ENCODE data around the gene OR6C76.
A peak's percentile ranks its signal among the peaks of the same experiment; 100 is the strongest.
"Not testable (repeated sequence)": the region's sequence is repeated elsewhere in the genome, so short reads cannot be mapped to it uniquely, and the experiment has no call there.

Gene OR6C76

GRCh38 chr12:55425954-55426353, at the start of gene OR6C76:
Gene OR6C76, plus strand, starts transcription at chr12:55426254. Its CDS starts 0 bp downstream, at chr12:55426254.
- H3K9ac ChIP-seq (ENCODE audit: low read length) = no peak within 1 kb of the TSS
- H3K36me3 ChIP-seq (ENCODE audit: control insufficient read depth, insufficient read depth, low read length) = no peaks in the 10 kb centered on the region
- H3K4me1 ChIP-seq (ENCODE audit: control insufficient read depth, insufficient read depth, low read length) = peaks cover 20% of the 10 kb centered on the region
- H3K27ac ChIP-seq (ENCODE audit: low read depth, low read length) = no peak within 1 kb of the TSS
- H3K27me3 ChIP-seq (ENCODE audit: control insufficient read depth, insufficient read depth, low read length) = no peaks in the 10 kb centered on the region
- no peak within 1 kb of the TSS for H3K4me3 ChIP-seq (ENCODE audit: low read depth, low read length)
- no peaks in the 10 kb centered on the region for H3K9me3 ChIP-seq (ENCODE audit: control insufficient read depth, insufficient read depth, low read depth, low read length)

DNA sequence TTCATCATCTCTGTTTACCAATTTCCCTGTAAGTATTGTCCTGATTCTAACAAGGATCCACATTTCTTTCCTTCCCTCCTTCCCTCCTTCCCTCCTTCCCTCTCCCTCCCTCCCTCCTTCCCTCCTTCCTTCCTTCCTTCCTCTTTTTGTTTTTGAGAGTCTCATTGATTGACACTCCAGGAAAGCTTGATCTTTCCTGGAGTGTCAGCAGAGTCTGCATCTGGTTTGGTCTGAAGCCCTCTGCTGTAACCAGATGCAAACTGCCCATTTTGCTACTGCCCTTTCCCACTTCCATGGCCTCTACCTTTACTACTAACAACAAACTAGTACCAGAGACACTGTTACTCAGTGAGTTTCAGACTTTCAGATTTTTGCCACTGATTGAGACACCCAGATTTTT, 40.2 kb upstream of the OR6C76 start:
- Histone ChIP-seq H3K4me3 (ENCODE audit: low read depth, low read length) (no peak overlapping the region), H3K27me3 (ENCODE audit: control insufficient read depth, insufficient read depth, low read length) (no peaks in the 10 kb centered on the region), H3K9me3 (ENCODE audit: control insufficient read depth, insufficient read depth, low read depth, low read length) (no peaks in the 10 kb centered on the region), H3K9ac (ENCODE audit: low read length) (no peak overlapping the region), H3K36me3 (ENCODE audit: control insufficient read depth, insufficient read depth, low read length) (no peaks in the 10 kb centered on the region), H3K4me1 (ENCODE audit: control insufficient read depth, insufficient read depth, low read length) (peaks cover 10% of the 10 kb centered on the region; the same call in 1 of the 2 replicates), H3K27ac (ENCODE audit: low read depth, low read length) (no peak overlapping the region)

DNA sequence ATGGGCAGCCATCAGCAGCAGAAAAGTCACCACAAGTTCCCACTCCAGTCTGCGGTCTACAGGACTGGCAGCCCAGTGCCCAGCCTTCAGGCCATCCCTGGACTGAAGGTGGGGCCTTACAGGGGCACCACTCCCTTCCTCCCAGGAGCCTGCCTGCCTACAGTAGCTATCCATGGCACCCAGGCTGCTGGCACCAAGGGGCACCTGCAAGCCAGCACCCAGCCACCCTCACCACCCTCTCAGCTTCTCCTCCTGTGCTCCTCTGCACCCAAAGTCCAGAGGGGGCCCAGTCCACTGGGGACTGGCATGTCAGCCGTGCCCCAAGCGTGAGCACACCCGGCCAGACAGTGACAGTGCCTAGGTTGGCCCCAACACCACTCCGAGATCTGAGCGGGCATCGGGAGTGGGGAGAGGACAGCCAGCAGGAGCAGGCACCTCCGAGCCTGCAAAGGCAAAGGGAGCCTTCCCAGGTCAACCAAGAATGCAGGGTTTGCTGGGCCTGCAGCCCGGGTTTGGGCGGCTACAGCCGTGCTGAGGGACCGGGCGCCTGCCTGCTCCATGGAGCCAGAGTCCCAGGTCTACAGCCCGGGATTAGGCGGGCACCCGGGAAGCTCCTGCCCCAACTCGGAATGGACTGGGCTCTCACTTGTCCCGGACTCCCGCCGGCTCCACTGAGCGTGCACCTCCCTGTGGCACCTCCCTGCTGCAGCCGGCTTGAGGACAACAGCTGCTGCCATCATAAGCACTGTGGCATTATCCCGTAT, 33.8 kb upstream of the OR6C76 start:
- Histone ChIP-seq H3K36me3 (ENCODE audit: control insufficient read depth, insufficient read depth, low read length) (no peaks in the 10 kb centered on the region), H3K9ac (ENCODE audit: low read length) (no peak overlapping the region), H3K27ac (ENCODE audit: low read depth, low read length) (no peak overlapping the region), H3K4me1 (ENCODE audit: control insufficient read depth, insufficient read depth, low read length) (no peaks in the 10 kb centered on the region), H3K4me3 (ENCODE audit: low read depth, low read length) (no peak overlapping the region), H3K27me3 (ENCODE audit: control insufficient read depth, insufficient read depth, low read length) (no peaks in the 10 kb centered on the region), H3K9me3 (ENCODE audit: control insufficient read depth, insufficient read depth, low read depth, low read length) (peaks cover 4% of the 10 kb centered on the region; the same call in 1 of the 2 replicates)

DNA sequence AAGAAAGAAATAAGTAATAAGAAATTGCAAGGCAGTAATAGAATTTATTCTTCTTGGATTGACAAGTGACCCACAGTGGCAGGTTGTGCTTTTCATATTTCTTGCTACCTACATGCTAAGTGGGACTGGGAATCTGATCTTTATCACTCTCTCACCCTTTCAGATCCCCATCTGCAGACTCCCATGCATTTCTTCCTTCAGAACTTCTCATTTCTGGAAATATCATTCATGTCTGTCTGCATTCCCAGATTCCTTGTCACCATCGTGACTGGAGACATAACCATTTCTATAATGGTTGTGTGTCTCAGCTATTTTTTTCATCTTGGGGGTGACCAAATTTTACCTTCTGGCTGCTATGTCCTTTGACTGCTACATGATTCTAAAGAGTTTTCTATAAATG, 29.7 kb upstream of the OR6C76 start:
- Histone ChIP-seq H3K4me3 (ENCODE audit: low read depth, low read length) (no peak overlapping the region), H3K9ac (ENCODE audit: low read length) (no peak overlapping the region), H3K4me1 (ENCODE audit: control insufficient read depth, insufficient read depth, low read length) (no peaks in the 10 kb centered on the region), H3K9me3 (ENCODE audit: control insufficient read depth, insufficient read depth, low read depth, low read length) (peaks cover 4% of the 10 kb centered on the region; the same call in 1 of the 2 replicates), H3K27me3 (ENCODE audit: control insufficient read depth, insufficient read depth, low read length) (no peaks in the 10 kb centered on the region), H3K27ac (ENCODE audit: low read depth, low read length) (no peak overlapping the region), H3K36me3 (ENCODE audit: control insufficient read depth, insufficient read depth, low read length) (no peaks in the 10 kb centered on the region)

DNA sequence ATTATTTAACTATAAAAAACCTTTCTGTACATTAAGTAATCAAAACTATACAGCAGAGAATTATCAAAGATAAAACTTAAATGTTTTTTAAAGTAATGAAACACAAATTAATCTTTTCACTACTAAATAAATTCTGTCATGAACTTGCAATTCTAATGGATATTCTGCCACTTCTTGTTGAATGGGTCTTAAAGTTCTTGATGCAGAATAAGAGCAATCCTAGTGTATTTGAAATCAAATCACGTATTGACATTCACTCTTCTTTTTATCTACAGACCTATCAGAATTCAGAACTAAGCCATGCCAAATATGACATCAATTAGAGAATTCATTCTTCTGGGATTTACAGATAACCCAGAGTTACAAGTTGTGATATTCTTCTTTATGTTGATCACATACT, 25.8 kb upstream of the OR6C76 start, which contains the start of gene OR6C65:
Gene OR6C65, plus strand, starts transcription at position 301 of the 400 bp plus-strand sequence. Its CDS starts 0 bp downstream, at position 301.
- H3K4me1 ChIP-seq (ENCODE audit: control insufficient read depth, insufficient read depth, low read length) = no peaks in the 10 kb centered on the region

GRCh38 chr12:55407866-55408265, 18.2 kb upstream of the OR6C76 start:
- Histone ChIP-seq H3K27me3 (ENCODE audit: control insufficient read depth, insufficient read depth, low read length) (no peaks in the 10 kb centered on the region), H3K9ac (ENCODE audit: low read length) (no peak overlapping the region), H3K9me3 (ENCODE audit: control insufficient read depth, insufficient read depth, low read depth, low read length) (peaks cover 7% of the 10 kb centered on the region; the same call in 1 of the 2 replicates), H3K36me3 (ENCODE audit: control insufficient read depth, insufficient read depth, low read length) (no peaks in the 10 kb centered on the region), H3K4me1 (ENCODE audit: control insufficient read depth, insufficient read depth, low read length) (no peaks in the 10 kb centered on the region), H3K4me3 (ENCODE audit: low read depth, low read length) (no peak overlapping the region), H3K27ac (ENCODE audit: low read depth, low read length) (no peak overlapping the region)

More for the DNA sequence above, 25.8 kb upstream of the OR6C76 start, which contains the start of gene OR6C65:
- H3K9me3 ChIP-seq (ENCODE audit: control insufficient read depth, insufficient read depth, low read depth, low read length) = no peaks in the 10 kb centered on the region
- H3K36me3 ChIP-seq (ENCODE audit: control insufficient read depth, insufficient read depth, low read length) = no peaks in the 10 kb centered on the region
- H3K27me3 ChIP-seq (ENCODE audit: control insufficient read depth, insufficient read depth, low read length) = no peaks in the 10 kb centered on the region
- no peak within 1 kb of the TSS for H3K4me3 ChIP-seq (ENCODE audit: low read depth, low read length)
- no peak within 1 kb of the TSS for H3K9ac ChIP-seq (ENCODE audit: low read length)
- no peak within 1 kb of the TSS for H3K27ac ChIP-seq (ENCODE audit: low read depth, low read length)

- H3K4me1 ChIP-seq (ENCODE audit: control insufficient read depth, insufficient read depth, low read length); H3K36me3 ChIP-seq (ENCODE audit: control insufficient read depth, insufficient read depth, low read length); H3K27ac ChIP-seq (ENCODE audit: low read depth, low read length); H3K27me3 ChIP-seq (ENCODE audit: control insufficient read depth, insufficient read depth, low read length); H3K9ac ChIP-seq (ENCODE audit: low read length); H3K9me3 ChIP-seq (ENCODE audit: control insufficient read depth, insufficient read depth, low read depth, low read length); H3K4me3 ChIP-seq (ENCODE audit: low read depth, low read length): not testable (repeated sequence)
Observed at GRCh38 chr12:55409133-55409532, 16.9 kb upstream of the OR6C76 start.

DNA sequence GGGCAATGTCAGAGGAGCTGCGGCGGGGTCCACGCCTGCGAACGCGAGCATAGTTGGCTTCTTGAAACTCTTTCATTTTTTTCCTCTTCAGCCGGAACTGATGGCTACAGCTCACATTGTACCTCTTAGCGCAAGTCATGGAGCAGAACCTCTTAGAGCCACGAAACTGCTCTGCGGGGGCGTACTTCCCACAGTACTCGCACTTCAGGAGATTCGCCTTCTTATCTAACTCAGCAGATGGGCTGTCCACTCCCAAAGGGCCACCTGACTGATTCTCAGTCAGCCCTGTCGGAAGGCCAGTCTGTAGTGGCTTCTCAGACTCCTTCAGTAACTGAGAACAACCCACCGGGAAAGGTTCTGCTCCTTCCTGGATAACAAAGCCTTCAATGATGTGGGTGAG, 13.9 kb upstream of the OR6C76 start:
- not testable (repeated sequence) for H3K27me3 ChIP-seq (ENCODE audit: control insufficient read depth, insufficient read depth, low read length); H3K36me3 ChIP-seq (ENCODE audit: control insufficient read depth, insufficient read depth, low read length); H3K9ac ChIP-seq (ENCODE audit: low read length); H3K4me1 ChIP-seq (ENCODE audit: control insufficient read depth, insufficient read depth, low read length); H3K4me3 ChIP-seq (ENCODE audit: low read depth, low read length); H3K9me3 ChIP-seq (ENCODE audit: control insufficient read depth, insufficient read depth, low read depth, low read length); H3K27ac ChIP-seq (ENCODE audit: low read depth, low read length)

- H3K27ac ChIP-seq (ENCODE audit: low read depth, low read length); H3K9ac ChIP-seq (ENCODE audit: low read length); H3K9me3 ChIP-seq (ENCODE audit: control insufficient read depth, insufficient read depth, low read depth, low read length); H3K4me3 ChIP-seq (ENCODE audit: low read depth, low read length); H3K36me3 ChIP-seq (ENCODE audit: control insufficient read depth, insufficient read depth, low read length); H3K27me3 ChIP-seq (ENCODE audit: control insufficient read depth, insufficient read depth, low read length); H3K4me1 ChIP-seq (ENCODE audit: control insufficient read depth, insufficient read depth, low read length): not testable (repeated sequence)
Observed at GRCh38 chr12:55413498-55414388, 12.3 kb upstream of the OR6C76 start.

DNA sequence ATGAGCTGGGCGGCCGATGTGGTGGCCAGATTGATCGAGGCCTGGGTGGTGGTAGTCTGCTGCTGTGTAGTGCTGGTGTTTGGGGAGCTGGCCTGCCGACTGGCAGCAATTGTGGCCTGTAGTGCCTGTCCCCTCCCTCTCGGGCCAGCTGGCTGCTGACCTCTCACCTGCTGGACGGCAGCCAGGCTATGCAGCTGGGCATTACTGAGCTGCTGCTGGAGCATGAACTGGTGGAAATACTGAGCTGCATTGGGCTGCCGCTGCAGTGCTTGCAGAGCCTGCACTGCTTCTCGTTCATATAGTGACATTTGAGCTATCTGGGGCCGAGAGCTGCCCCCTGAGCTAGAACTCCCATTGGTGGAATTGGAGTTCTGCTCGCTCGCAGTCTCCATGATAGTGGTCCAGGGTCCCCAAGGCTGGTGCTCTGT, 11.6 kb upstream of the OR6C76 start:
- not testable (repeated sequence) for H3K27me3 ChIP-seq (ENCODE audit: control insufficient read depth, insufficient read depth, low read length); H3K9ac ChIP-seq (ENCODE audit: low read length); H3K27ac ChIP-seq (ENCODE audit: low read depth, low read length); H3K36me3 ChIP-seq (ENCODE audit: control insufficient read depth, insufficient read depth, low read length); H3K4me1 ChIP-seq (ENCODE audit: control insufficient read depth, insufficient read depth, low read length); H3K9me3 ChIP-seq (ENCODE audit: control insufficient read depth, insufficient read depth, low read depth, low read length); H3K4me3 ChIP-seq (ENCODE audit: low read depth, low read length)

DNA sequence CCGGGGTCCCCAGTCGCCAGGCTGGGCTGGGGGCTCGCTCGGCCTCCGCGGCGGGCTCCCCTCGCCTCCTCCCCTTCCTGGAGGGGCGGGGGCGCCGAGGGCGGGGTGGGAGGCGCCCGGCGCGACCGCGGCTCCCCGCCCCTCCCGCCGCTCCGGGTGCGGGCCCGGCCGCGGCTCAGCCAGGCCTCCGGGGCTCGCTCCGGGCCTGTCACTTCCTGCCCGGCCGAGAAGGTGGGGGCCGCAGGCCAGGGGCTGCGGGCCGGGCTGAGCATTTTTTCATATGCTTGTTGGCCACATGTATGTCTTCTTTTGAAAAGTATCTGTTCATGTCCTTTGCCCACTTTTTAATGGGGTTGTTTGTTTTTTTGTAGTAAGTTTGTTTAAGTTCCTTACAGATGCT, 11.2 kb upstream of the OR6C76 start:
- H3K36me3 ChIP-seq (ENCODE audit: control insufficient read depth, insufficient read depth, low read length); H3K9me3 ChIP-seq (ENCODE audit: control insufficient read depth, insufficient read depth, low read depth, low read length); H3K9ac ChIP-seq (ENCODE audit: low read length); H3K4me1 ChIP-seq (ENCODE audit: control insufficient read depth, insufficient read depth, low read length); H3K27me3 ChIP-seq (ENCODE audit: control insufficient read depth, insufficient read depth, low read length); H3K27ac ChIP-seq (ENCODE audit: low read depth, low read length): not testable (repeated sequence)
- H3K4me3 ChIP-seq (ENCODE audit: low read depth, low read length) = peak overlapping the region; percentile 38
